Hepatic stellate cell (primary cell): Measurements from ENCODE around the gene IFT172.
A peak's percentile ranks its signal among the peaks of the same experiment; 100 is the strongest.
"Not testable (repeated sequence)": the region's sequence is repeated elsewhere in the genome, so short reads cannot be mapped to it uniquely, and the experiment has no call there.

Experiments used
- DNase-seq: peaks from one replicate; pipeline ENCODE4 v3.0.0; 2011; ENCODE audit warnings: low spot score

IFT172 gene

GRCh38 chr2:27489498-27490397, at the start of gene IFT172:
IFT172 (minus strand) TSS chr2:27489743; CDS start chr2:27489653, 90 bp downstream.
- peak; percentile 97 for DNase-seq

DNA sequence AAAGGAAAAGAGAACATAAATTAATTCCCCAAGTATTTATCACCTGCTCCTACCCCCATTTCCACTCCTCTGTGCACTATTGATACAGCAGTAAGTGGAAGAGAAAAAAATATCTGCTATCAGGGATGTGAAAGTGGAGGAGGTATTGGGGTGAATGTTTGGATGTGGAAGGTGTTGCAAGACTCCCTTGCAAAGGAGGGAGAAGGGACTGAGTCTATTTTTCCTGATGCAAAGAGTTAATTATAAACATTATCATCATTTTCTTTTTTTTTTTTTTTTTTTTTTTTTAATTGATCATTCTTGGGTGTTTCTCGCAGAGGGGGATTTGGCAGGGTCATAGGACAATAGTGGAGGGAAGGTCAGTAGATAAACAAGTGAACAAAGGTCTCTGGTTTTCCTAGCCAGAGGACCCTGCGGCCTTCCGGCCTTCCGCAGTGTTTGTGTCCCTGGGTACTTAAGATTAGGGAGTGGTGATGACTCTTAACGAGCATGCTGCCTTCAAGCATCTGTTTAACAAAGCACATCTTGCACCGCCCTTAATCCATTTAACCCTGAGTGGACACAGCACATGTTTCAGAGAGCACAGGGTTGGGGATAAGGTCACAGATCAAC, 49.4 kb upstream of the IFT172 start:
- not testable (repeated sequence) for DNase-seq

DNA sequence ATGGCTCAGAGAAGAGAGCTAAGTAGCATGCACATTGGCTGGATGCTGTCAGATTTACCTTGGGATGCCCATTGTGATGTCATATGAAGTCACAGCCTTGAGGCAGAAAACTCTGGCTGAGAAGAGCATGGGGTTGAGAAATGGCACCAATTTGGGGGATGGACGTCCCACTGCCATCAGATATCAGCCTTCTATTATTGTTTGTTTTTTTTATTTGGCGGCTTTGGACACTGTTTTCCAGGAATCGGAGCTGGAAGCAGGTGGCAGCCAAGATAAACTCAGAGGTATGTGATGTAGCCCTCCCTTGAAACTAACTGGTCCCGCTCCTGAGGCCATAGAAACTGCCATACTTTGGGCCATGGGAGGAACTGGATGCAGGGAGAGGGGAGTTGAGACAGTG, 47.7 kb upstream of the IFT172 start:
- no peak for DNase-seq

DNA sequence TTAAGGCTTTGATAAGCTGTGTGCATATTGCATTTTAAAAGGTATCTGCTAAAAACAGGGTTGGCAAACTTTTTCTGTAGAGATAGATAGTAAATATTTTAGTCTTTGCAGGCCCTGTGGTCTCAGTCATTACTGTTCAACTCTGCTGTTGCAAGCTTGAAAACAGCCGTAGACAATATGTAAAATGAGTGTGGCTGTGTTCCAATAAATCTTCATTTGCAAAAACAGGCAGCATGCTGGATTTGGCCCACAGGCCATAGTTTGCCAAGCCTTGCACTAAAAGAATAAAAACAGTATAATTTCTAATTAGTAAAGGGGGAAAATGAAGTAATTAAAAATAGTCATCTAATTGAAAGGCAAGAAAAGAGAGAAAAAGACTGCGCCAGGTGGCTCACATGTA, 42.4 kb upstream of the IFT172 start:
- no peak for DNase-seq

DNA sequence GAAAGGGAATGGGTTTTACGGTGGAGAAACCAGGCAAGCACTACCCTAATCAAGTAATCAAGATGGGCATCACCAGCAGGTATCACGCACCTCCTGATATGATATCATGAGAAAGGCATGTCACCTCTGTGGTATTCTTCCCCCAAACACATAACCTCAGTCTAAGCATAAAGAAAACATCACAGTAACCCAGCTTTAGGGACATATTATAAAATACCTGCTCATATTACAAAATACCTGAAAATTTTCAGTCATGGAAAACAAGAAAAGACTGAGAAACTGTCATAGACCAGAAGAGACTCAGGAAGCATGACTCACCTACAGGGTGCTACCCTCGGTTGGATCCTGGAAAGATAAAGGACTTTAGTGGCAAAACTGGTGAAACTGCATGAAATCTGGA, 37.6 kb upstream of the IFT172 start:
- DNase-seq: no peak

GRCh38 chr2:27522400-27522945, 32.9 kb upstream of the IFT172 start:
- no peak for DNase-seq

DNA sequence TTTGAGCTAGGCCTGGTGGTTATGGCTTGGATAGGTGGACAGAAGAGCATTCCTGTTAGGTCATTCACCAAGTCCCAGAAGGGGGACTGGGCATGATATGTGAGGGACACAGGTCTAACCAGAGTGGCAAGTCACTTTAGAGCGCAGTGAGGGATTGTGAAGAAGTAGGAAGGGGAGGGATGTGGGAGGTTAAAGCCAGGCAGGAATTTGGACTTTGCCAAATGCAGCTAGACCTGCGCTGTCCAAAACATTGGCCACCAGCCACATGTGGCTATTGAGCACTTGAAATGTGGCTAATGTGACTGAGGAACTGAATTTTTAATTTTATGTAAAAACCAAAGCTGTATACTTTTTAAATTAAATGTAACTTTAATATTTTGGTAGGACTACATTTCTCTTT, 30.8 kb upstream of the IFT172 start:
- no peak for DNase-seq

GRCh38 chr2:27518782-27519113, 29.2 kb upstream of the IFT172 start:
- DNase-seq: no peak

GRCh38 chr2:27518113-27518781, 28.7 kb upstream of the IFT172 start:
- no peak for DNase-seq

DNA sequence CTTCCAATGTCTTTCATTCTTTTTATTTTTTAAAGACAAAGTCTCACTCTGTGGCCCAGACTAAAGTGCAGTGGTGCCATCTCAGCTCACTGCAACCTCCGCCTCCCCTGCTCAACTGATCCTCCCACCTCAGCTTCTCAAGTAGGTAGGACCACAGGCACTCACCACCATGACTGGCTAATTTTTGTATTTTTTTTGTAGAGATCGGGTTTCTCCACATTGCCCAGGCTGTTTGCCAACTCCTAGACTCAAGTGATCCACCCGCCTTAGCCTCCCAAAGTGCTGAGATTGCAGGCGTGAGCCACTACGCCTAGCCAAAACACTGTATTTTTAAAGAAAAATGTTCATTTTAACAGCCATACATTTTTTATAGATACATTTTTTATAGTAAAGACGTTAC, 19.8 kb upstream of the IFT172 start:
- no peak for DNase-seq

DNA sequence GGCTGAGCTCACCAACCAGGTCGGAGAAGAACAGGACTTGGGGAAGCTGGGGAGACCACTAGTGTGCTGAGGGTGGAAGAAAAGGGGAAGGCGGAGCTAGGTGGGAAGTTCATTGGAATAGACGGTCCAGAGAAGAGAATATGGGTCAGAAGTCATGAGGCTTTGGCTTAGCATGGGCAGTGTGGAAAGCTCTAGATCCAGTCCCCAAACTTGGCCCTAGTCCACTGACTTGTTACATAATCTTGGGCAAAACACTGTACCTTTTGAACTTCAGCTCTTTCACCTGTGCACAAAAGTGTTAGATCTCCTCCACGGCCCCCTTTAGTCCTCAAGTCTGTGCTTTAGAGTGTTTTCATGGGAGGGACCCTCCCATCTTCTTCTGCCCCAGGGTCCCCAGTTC, 17.8 kb upstream of the IFT172 start:
- DNase-seq: no peak

DNA sequence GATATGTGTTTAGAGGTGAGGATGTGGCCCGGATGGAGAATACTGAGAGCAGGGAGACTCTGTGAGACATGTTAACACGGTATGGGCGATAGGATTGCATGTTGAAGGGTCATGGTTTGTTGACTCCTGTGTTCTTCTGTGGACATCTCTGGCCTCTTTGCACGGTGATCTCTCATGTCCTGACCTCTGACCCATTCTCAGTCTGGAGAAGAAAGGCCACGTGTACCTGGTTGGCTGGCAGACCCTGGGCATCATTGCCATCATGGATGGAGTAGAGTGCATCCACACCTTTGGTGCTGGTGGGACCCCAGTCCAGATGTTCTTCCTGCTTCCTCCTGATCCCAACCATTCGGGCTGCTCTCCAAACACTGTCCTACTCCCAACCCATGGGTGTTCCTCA, 17.0 kb upstream of the IFT172 start:
- no peak for DNase-seq

DNA sequence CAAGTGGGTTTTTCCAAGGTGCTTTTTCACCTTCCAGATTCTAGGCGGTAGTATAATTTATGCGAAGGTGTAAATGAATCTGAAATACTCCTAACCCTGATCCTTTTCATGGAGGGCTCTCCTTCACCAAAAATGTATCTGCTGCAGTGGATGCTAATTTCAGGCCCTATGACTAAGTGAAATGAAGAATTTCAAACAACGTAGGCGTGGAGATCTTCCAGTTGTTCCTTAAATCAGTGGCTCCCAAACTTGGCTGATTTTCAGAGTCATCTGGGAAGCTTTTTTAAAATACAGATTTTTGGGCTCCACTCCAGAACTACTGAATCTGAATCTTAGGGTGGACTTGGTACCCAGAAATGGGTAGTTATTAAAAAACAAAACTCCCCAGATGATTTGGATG, 12.6 kb upstream of the IFT172 start:
- peak; percentile 46 for DNase-seq

- DNase-seq: no peak
Observed at GRCh38 chr2:27501042-27501441, 11.5 kb upstream of the IFT172 start.

DNA sequence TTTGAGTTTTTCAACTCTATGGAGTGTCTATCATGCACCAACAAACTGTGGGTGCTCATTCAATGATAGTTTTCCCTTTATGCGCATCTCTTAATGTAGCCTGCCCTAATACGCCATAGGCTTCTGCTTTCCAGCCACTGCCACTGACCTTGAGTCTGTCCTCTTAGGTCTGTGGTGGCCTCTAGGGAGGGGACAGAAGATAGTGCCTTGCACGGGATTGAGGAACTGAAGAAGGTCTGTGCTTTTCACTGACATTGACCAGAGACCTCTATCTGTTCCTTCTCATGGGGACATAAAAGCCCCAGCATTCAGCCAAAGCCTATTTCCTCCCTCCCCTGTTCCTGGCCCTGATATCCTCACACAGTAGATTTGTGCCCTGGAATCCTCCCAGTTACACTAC, 9.4 kb upstream of the IFT172 start:
- no peak for DNase-seq

- no peak for DNase-seq
Observed at GRCh38 chr2:27497288-27497627, 7.7 kb upstream of the IFT172 start.

DNA sequence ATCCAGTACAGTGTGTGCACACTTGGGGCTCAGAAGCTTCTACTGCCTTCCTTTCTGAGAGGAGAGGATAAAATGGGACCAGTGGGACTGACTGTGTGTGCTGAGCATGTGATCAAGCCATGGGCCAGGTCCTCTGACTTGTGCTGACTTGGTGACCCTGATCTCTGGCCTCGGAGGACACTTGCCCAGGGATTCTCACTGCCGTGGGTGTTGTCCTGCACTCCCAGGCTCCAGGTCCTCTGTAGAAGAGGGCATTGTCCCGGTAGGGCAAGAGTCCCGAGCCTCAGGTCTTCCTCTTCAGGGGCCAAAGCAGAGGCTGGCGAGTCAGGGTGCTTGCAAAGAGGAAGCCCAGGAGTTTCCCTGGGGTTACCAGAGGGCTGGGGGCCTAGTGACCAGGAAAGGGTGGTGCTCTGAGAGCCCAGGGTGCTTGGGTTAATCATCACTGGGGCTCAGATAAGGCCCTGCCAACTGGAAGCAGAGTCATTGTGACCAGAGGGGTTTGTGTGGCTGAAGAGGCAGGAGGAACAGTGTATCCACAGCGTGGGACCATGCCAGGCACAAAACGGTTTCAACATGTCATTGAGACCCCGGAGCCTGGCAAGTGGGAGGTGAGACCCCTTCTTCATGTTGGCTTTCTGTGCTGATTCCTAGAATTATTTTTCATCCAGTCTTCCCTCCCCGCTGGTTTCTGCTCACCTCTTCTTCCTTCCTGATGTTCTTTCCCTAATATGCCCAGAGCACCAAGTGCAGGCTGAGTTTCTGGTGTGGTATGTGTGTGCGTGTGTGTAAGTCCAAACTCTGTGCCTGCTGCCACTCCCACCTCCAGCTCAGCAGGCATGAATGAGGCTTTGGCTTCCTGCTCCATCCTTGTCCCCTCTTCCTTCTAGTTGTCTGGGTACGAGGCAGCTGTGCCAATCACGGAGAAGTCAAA, 7.1 kb upstream of the IFT172 start, which contains the start of gene GCKR:
Gene GCKR, plus strand, starts transcription at position 483 of the 931 bp plus-strand sequence. Its CDS starts 66 bp downstream, at position 549.
- DNase-seq: peak; percentile 17

DNA sequence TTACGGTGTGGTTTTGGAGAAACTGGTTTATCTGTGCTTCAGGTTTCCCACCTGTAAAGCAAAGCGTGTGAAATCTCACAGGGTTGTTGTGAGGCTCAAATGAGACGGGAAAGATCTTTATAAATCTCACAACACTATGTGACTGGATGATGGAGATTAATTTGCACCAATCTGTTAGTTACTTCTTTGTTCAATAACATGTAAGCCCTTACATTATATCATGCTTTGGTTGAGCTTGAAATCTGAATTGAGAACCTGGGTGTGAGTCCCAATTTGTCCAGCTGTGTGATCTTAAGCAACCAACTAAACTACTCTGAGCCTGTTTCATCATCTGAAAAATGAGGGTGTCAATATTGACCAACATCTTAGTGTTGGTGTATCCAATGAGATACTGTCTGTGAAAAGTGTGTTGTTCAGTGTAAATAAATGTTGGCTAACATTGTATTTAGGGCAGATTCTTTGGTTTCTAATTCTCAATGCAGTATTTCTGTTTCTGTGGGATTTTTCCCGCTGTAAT, 6.4 kb upstream of the IFT172 start:
- DNase-seq: no peak

DNA sequence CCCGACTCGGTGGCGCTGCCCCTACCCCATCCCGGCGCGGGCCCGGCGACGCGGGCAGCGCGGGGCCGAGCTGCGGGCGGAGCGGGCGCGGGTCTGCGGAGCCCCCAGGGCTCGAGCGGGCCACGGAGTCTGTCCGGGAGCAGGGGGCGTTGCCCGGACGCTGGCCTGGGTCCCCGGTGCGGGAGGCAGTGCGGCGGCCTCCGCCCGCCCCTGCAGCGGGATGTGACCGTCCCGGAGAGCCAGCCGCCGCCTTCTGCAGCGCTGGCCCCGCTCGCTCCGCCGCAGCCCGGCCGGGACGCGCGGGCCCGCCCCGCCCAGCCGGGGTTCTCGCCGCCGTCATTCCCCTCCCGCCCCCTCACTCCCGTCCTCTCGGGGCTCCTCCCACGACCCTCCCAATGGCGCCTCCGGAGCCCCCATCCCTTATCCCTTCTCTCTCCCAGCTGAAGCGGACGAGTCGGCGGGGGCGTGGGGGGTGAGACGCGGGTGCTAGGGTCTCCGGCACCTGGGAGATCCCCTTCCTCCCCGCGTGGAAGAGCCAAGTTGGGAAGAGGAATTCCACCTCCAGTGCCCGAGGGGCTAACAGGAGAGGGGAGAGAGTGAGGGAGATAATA, 5.5 kb upstream of the IFT172 start, which contains the start of gene FNDC4:
Gene FNDC4, minus strand, starts transcription at position 257 of the 611 bp plus-strand sequence. CDS start 521 bp downstream, outside the sequence.
- peak; percentile 47 for DNase-seq

DNA sequence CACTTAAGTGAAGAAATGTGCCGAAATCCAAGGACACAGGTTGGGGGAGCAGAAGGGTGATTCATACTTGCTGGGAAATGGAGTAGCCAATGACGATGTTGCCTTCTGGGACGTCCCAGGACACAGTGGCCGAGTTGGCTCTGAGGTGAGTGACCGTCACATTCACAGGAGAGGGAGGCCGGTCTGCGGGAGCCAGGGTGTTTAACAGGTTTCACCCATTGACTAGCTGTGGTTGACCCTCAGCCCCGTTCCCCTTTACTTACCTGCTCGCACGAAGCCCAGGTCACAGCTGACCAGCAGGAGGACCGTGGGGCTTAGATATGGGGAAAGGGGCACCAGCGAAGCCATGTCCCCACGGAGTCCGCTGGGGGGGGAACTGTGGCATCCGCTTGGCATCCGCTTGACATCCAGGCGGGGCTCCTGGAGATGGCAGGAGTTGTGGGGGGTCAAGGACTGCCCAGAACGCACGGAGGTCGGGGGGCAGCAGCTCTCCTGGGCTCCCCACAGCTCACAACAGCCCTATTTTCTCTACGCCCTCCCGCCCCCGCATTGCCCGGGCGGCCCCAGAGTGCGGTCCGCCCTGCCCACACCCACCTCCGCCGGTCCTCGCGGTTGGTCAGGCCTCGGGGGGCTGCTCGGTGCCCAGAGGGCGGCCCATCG, 4.9 kb upstream of the IFT172 start:
- DNase-seq: peak; percentile 27
